Measurements from ENCODE around the gene LTBP3. TPM values are rescaled to one million over a fixed set of nuclear protein-coding genes. Genes with fewer than 3 reads are reported as not detected.
A peak's percentile ranks its signal among the peaks of the same experiment; 100 is the strongest.

Gene LTBP3
- total and polyA plus RNA-seq, 2 donors (not counting 3 experiments of a cell fraction or from before 2014, with no cell fraction given): 120 to 209 TPM

DNA sequence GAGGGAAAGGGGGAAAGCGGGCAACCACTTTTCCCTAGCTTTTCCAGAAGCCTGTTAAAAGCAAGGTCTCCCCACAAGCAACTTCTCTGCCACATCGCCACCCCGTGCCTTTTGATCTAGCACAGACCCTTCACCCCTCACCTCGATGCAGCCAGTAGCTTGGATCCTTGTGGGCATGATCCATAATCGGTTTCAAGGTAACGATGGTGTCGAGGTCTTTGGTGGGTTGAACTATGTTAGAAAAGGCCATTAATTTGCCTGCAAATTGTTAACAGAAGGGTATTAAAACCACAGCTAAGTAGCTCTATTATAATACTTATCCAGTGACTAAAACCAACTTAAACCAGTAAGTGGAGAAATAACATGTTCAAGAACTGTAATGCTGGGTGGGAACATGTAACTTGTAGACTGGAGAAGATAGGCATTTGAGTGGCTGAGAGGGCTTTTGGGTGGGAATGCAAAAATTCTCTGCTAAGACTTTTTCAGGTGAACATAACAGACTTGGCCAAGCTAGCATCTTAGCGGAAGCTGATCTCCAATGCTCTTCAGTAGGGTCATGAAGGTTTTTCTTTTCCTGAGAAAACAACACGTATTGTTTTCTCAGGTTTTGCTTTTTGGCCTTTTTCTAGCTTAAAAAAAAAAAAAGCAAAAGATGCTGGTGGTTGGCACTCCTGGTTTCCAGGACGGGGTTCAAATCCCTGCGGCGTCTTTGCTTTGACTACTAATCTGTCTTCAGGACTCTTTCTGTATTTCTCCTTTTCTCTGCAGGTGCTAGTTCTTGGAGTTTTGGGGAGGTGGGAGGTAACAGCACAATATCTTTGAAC is 52.5 kb downstream of the LTBP3 start:
- TF ChIP-seq MAX (IDR thresholded peaks at IDR 0.05; ENCODE audit: insufficient read depth, insufficient read length) (no peak), FOS (IDR thresholded peaks at IDR 0.05; ENCODE audit: borderline replicate concordance, insufficient read depth, low read length) (no peak), POLR2A (IDR thresholded peaks at IDR 0.05; ENCODE audit: low read depth, low read length) (peak; percentile 76)
- ChIA-PET POLR2A (interaction anchor here (0.6 to 13.9 kb wide), 13 partner anchors 7 to 135 kb away, joined by 3 to 283 read pairs (median 11); partner anchors contain the start of genes MALAT1 and NEAT1), CTCF (interaction anchor here (0.7 to 7.8 kb wide), 8 partner anchors 26 to 139 kb away, joined by 3 to 105 read pairs (median 8); no protein-coding TSS in a partner anchor)
- H3K9me3 ChIP-seq (replicated peaks; ENCODE audit: control insufficient read depth, insufficient read depth, low read length): no peaks in the 10 kb centered on the region
- no peaks in the 10 kb centered on the region for H3K9me1 ChIP-seq (replicated peaks; ENCODE audit: control insufficient read depth, extremely low read depth, insufficient read depth, low read length)
- peaks cover 59% of the 10 kb centered on the region for H3K79me2 ChIP-seq (ENCODE audit: control insufficient read depth, insufficient read depth, low read length)
- peaks cover 23% of the 10 kb centered on the region for H4K20me1 ChIP-seq (replicated peaks; ENCODE audit: control insufficient read depth, extremely low read depth, insufficient read depth, low read length)
- H3K4me2 ChIP-seq (ENCODE audit: insufficient read depth, low read length): peak overlapping the region; percentile 97
- H2AFZ ChIP-seq (ENCODE audit: low read depth, low read length): no peak overlapping the region
- peak overlapping the region in 2 of 3 experiments; percentile 91 to 98 for H3K4me3 ChIP-seq (replicated peaks in 1 of 3; ENCODE audit: insufficient read depth in 1 of 3, low read depth in 1 of 3, low read length in 3 of 3)
- H3K27ac ChIP-seq (ENCODE audit: insufficient read depth, low read depth, low read length): peak overlapping the region; percentile 89
- BruUV-seq (replicated peaks): no TSS peak
- H3K9ac ChIP-seq (replicated peaks; ENCODE audit: extremely low read depth, insufficient read depth, low read length): peak overlapping the region; percentile 95
- no peaks in the 10 kb centered on the region for H3K27me3 ChIP-seq (ENCODE audit: control insufficient read depth in 2 of 2, insufficient read depth in 2 of 2, low read length in 2 of 2)
- peaks cover 25 to 33% of the 10 kb centered on the region in 2 experiments for H3K36me3 ChIP-seq (ENCODE audit: control insufficient read depth in 2 of 2, extremely low read depth in 1 of 2, insufficient read depth in 2 of 2, low read length in 2 of 2)
- FAIRE-seq (no peak), DNase-seq (ENCODE audit: low read depth, low spot score) (peak; percentile 34)
- H3K4me1 ChIP-seq (ENCODE audit: control insufficient read depth, extremely low read depth, insufficient read depth, low read length): peaks cover 24% of the 10 kb centered on the region
- dilution Hi-C loops (cut with MboI; ENCODE audit: extremely low pct_ligation_motif_present, low sequenced_read_pairs) (no loop called here), intact Hi-C loops (cut with micrococcal nuclease) (loop anchor here (2.0 kb wide), 1 partner anchor 77 kb away; no protein-coding TSS in a partner anchor)

DNA sequence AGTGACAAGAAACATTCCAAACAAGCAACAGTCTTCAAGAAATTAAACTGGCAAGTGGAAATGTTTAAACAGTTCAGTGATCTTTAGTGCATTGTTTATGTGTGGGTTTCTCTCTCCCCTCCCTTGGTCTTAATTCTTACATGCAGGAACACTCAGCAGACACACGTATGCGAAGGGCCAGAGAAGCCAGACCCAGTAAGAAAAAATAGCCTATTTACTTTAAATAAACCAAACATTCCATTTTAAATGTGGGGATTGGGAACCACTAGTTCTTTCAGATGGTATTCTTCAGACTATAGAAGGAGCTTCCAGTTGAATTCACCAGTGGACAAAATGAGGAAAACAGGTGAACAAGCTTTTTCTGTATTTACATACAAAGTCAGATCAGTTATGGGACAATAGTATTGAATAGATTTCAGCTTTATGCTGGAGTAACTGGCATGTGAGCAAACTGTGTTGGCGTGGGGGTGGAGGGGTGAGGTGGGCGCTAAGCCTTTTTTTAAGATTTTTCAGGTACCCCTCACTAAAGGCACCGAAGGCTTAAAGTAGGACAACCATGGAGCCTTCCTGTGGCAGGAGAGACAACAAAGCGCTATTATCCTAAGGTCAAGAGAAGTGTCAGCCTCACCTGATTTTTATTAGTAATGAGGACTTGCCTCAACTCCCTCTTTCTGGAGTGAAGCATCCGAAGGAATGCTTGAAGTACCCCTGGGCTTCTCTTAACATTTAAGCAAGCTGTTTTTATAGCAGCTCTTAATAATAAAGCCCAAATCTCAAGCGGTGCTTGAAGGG is 53.3 kb downstream of the LTBP3 start:
- H4K20me1 ChIP-seq (replicated peaks; ENCODE audit: control insufficient read depth, extremely low read depth, insufficient read depth, low read length): peaks cover 23% of the 10 kb centered on the region
- DNase-seq (ENCODE audit: low read depth, low spot score) (peak; percentile 35), FAIRE-seq (no peak)
- peaks cover 24% of the 10 kb centered on the region for H3K4me1 ChIP-seq (ENCODE audit: control insufficient read depth, extremely low read depth, insufficient read depth, low read length)
- peak overlapping the region; percentile 95 for H3K9ac ChIP-seq (replicated peaks; ENCODE audit: extremely low read depth, insufficient read depth, low read length)
- BruUV-seq (replicated peaks): no TSS peak
- ChIA-PET CTCF (interaction anchor here (1.0 to 7.8 kb wide), 6 partner anchors 25 to 139 kb away, joined by 3 to 95 read pairs (median 8); no protein-coding TSS in a partner anchor), POLR2A (interaction anchor here (0.7 to 13.9 kb wide), 14 partner anchors 15 to 97 kb away, joined by 3 to 283 read pairs (median 5); partner anchors contain the start of gene NEAT1)
- H3K4me3 ChIP-seq (replicated peaks in 1 of 3; ENCODE audit: insufficient read depth in 1 of 3, low read depth in 1 of 3, low read length in 3 of 3): peak overlapping the region; percentile 67 to 98 (median 91)
- TF ChIP-seq POLR2A (IDR thresholded peaks at IDR 0.05; ENCODE audit: low read depth, low read length): peak; percentile 5
- no peak for TF ChIP-seq CTCF (IDR thresholded peaks at IDR 0.05; ENCODE audit: extremely low read depth in 1 of 2, insufficient read depth in 1 of 2, low read depth in 1 of 2, low read length in 2 of 2)
- TF ChIP-seq EZH2 (IDR thresholded peaks at IDR 0.05; ENCODE audit: borderline replicate concordance, low read depth, low read length, severe bottlenecking): no peak
- TF ChIP-seq POLR2AphosphoS5 (IDR thresholded peaks at IDR 0.05; ENCODE audit: insufficient read depth, low read depth, low read length): peak; percentile 67
- H2AFZ ChIP-seq (ENCODE audit: low read depth, low read length): no peak overlapping the region
- peaks cover 67% of the 10 kb centered on the region for H3K79me2 ChIP-seq (ENCODE audit: control insufficient read depth, insufficient read depth, low read length)
- peaks cover 27 to 33% of the 10 kb centered on the region in 2 experiments for H3K36me3 ChIP-seq (ENCODE audit: control insufficient read depth in 2 of 2, extremely low read depth in 1 of 2, insufficient read depth in 2 of 2, low read length in 2 of 2)
- peak overlapping the region; percentile 97 for H3K4me2 ChIP-seq (ENCODE audit: insufficient read depth, low read length)
- peak overlapping the region; percentile 89 for H3K27ac ChIP-seq (ENCODE audit: insufficient read depth, low read depth, low read length)
- H3K9me3 ChIP-seq (replicated peaks; ENCODE audit: control insufficient read depth, insufficient read depth, low read length): no peaks in the 10 kb centered on the region
- H3K9me1 ChIP-seq (replicated peaks; ENCODE audit: control insufficient read depth, extremely low read depth, insufficient read depth, low read length): no peaks in the 10 kb centered on the region
- intact Hi-C loops (cut with micrococcal nuclease): no loop called here
- dilution Hi-C loops (cut with MboI; ENCODE audit: extremely low pct_ligation_motif_present, low sequenced_read_pairs): no loop called here
- no peaks in the 10 kb centered on the region for H3K27me3 ChIP-seq (ENCODE audit: control insufficient read depth in 2 of 2, insufficient read depth in 2 of 2, low read length in 2 of 2)

All from endothelial cell of umbilical vein (primary cell).